Osteocyte (in vitro differentiated cells): ENCODE results near the gene FEZF2. TPM values are rescaled to one million over a fixed set of nuclear protein-coding genes. Genes with fewer than 3 reads are reported as not detected.

Experiments used
- DNase-seq: peaks from one replicate; pipeline ENCODE4 v3.0.0; 2021; ENCODE audit warnings: mixed read lengths; ENCODE audit not compliant: unreplicated experiment; ENCODE audit errors: extremely low spot score
- H3K27ac Mint-ChIP-seq: one replicate; pipeline ENCODE4 v1.8.0; 2021; ENCODE audit warnings: mild to moderate bottlenecking, mixed read lengths; ENCODE audit not compliant: unreplicated experiment
- H3K27me3 Mint-ChIP-seq: one replicate; pipeline ENCODE4 v1.8.0; 2021; ENCODE audit warnings: mixed read lengths; ENCODE audit not compliant: unreplicated experiment
- H3K36me3 Mint-ChIP-seq: one replicate; pipeline ENCODE4 v1.8.0; 2021; ENCODE audit warnings: mixed read lengths; ENCODE audit not compliant: unreplicated experiment
- H3K4me1 Mint-ChIP-seq: one replicate; pipeline ENCODE4 v1.8.0; 2021; ENCODE audit warnings: mixed read lengths; ENCODE audit not compliant: unreplicated experiment
- H3K4me3 Mint-ChIP-seq: one replicate; pipeline ENCODE4 v1.8.0; 2021; ENCODE audit warnings: mild to moderate bottlenecking, moderate library complexity, mixed read lengths; ENCODE audit not compliant: unreplicated experiment
- H3K9me3 Mint-ChIP-seq: one replicate; pipeline ENCODE4 v1.8.0; 2021; ENCODE audit warnings: mixed read lengths; ENCODE audit not compliant: unreplicated experiment
- CTCF ChIP-seq: fragments of 200-600 bp; sonication (generic); IDR thresholded peaks from 2 replicates; pipeline ENCODE4 v1.5.0; 2021; ENCODE audit warnings: antibody characterized with exemption, mild to moderate bottlenecking, moderate library complexity
- total RNA-seq: library from RNA; stranded (reverse); gene quantifications from 2 replicates; pipeline ENCODE4 v1.2.1, GENCODE V29; 2021

FEZF2 gene
- total RNA-seq, 1 donor from 2014 or later, result not detected

- TF ChIP-seq CTCF, result no peak
- Mint-ChIP-seq H3K4me1 (no peaks in the 10 kb centered on the region), H3K4me3 (no peak overlapping the region), H3K27ac (no peak overlapping the region), H3K27me3 (peaks cover 49% of the 10 kb centered on the region), H3K36me3 (no peaks in the 10 kb centered on the region), H3K9me3 (no peaks in the 10 kb centered on the region)
- no peak for DNase-seq
Observed at GRCh38 chr3:62403765-62404164, 30.4 kb upstream of the FEZF2 start.

GRCh38 chr3:62392626-62393292, 19.4 kb upstream of the FEZF2 start:
- H3K4me3 Mint-ChIP-seq, result no peak overlapping the region
- H3K4me1 Mint-ChIP-seq, result no peaks in the 10 kb centered on the region
- H3K9me3 Mint-ChIP-seq, result no peaks in the 10 kb centered on the region
- DNase-seq, result no peak
- peaks cover 22% of the 10 kb centered on the region for H3K27me3 Mint-ChIP-seq
- no peak for TF ChIP-seq CTCF
- H3K36me3 Mint-ChIP-seq, result no peaks in the 10 kb centered on the region
- no peak overlapping the region for H3K27ac Mint-ChIP-seq

- Mint-ChIP-seq H3K36me3 (no peaks in the 10 kb centered on the region), H3K9me3 (no peaks in the 10 kb centered on the region), H3K27me3 (peaks cover 37% of the 10 kb centered on the region), H3K27ac (no peak overlapping the region), H3K4me1 (no peaks in the 10 kb centered on the region), H3K4me3 (no peak overlapping the region)
- TF ChIP-seq CTCF, result no peak
- no peak for DNase-seq
Observed at GRCh38 chr3:62387251-62387650, 13.9 kb upstream of the FEZF2 start.

- Mint-ChIP-seq H3K4me3 (no peak overlapping the region), H3K4me1 (peaks cover 12% of the 10 kb centered on the region), H3K36me3 (no peaks in the 10 kb centered on the region), H3K27ac (no peak overlapping the region), H3K27me3 (peaks cover 84% of the 10 kb centered on the region), H3K9me3 (no peaks in the 10 kb centered on the region)
- no peak for TF ChIP-seq CTCF
- DNase-seq, result no peak
Observed at GRCh38 chr3:62379321-62379798, 6.0 kb upstream of the FEZF2 start.

GRCh38 chr3:62378921-62379320, 5.6 kb upstream of the FEZF2 start:
- Mint-ChIP-seq H3K4me1 (peaks cover 17% of the 10 kb centered on the region), H3K36me3 (no peaks in the 10 kb centered on the region), H3K9me3 (no peaks in the 10 kb centered on the region), H3K4me3 (no peak overlapping the region), H3K27ac (no peak overlapping the region), H3K27me3 (peaks cover 88% of the 10 kb centered on the region)
- TF ChIP-seq CTCF, result no peak
- DNase-seq, result no peak
